Right cardiac atrium (tissue), 5 donors: Measurements from ENCODE around the gene PTPN23. TPM values are rescaled to one million over a fixed set of nuclear protein-coding genes. Genes with fewer than 3 reads are reported as not detected.
A peak's percentile ranks its signal among the peaks of the same experiment; 100 is the strongest.

Experiments
- ATAC-seq, 2 donors: fragments of 200-7000 bp; cut with Tn5 transposase; one replicate each; pipeline versions ENCODE4 v1.8.0 to v1.9.1; 2020; ENCODE audit warnings: moderate library complexity in 2 of 2, mild to moderate bottlenecking in 1 of 2
- DNase-seq, 3 donors: peaks; one replicate each; pipeline ENCODE4 v3.0.0-alpha.2; 2020
- H3K27ac ChIP-seq: one replicate; pipeline ENCODE4 v1.5.1; 2013; ENCODE audit warnings: mild to moderate bottlenecking, low read length, control low read depth, moderate library complexity
- H3K27me3 ChIP-seq: one replicate; pipeline ENCODE4 v1.6.1; 2013; ENCODE audit not compliant: control insufficient read depth, insufficient read depth
- H3K4me1 ChIP-seq: one replicate; pipeline ENCODE4 v1.6.1; 2013; ENCODE audit warnings: low read length; ENCODE audit not compliant: control insufficient read depth, insufficient read depth
- H3K4me3 ChIP-seq: one replicate; pipeline ENCODE4 v1.5.1; 2013; ENCODE audit warnings: low read length, control low read depth
- H3K9me3 ChIP-seq: one replicate; pipeline ENCODE4 v1.6.1; 2013; ENCODE audit warnings: low read length; ENCODE audit not compliant: control insufficient read depth
- WGBS: extraction: QIAGEN DNeasy Blood & Tissue Kit; methylation state at CpG from one replicate; pipeline ENCODE4 v1.1.7; 2013; 5-methylcytosine and 5-hydroxymethylcytosine counted together
- intact Hi-C, 4 donors: fragments of 100-400 bp; cut with DNase I; formaldehyde crosslinking; loops; one replicate each; pipeline versions ENCODE4 v1.11.0 to v1.14.0; 2022 to 2023
- polyA plus RNA-seq: library from polyadenylated mRNA; stranded (reverse); fragments of 200-250 nt; gene quantifications from one replicate; pipeline ENCODE4 v1.2.3, GENCODE V29; 2013
- total RNA-seq, 4 donors: library from RNA; stranded (reverse); fragmentation: NEBNext Ultra II Directional; extraction: Animal tissue kit (Norgen Biotek cat#: 25700); gene quantifications; one replicate each; pipeline ENCODE4 v1.2.1, GENCODE V29; 2021
- donor health status: healthy with polysubstance abuse.
- donor health status: DM: no; HTN: yes; CAD: no.
- donor health status: DM: no; HTN: no; CAD: no.
- donor health status: DM: no; HTN: yes; CAD: no; lungs with severe emphysema.
- donor health status: DM: yes; HTN: yes; CAD: no.

PTPN23 gene
- total and polyA plus RNA-seq, 5 donors, result 14.1 to 23.0 (median 17.9) TPM

DNA sequence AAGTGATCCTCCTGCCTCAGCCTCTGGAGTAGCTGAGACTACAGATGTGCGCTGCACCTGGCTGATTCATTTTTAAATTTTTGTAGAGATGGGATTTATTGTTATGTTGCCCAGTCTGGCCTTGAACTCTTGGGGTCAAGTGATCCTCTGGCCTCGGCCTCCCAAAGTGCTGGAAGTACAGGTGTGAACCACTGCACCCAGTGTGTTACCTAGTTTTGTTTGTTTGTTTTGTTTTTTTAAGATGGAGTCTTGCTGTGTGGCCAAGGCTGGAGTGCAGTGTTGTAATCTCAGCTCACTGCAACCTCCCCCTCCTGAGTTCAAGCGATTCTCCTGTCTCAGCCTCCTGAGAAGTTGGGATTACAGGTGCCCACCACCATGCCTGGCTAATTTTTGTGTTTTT, 12.1 kb downstream of the PTPN23 start:
- no peak overlapping the region for H3K4me3 ChIP-seq
- no peaks in the 10 kb centered on the region for H3K27me3 ChIP-seq
- ATAC-seq (no peak), DNase-seq (no peak)
- peaks cover 18% of the 10 kb centered on the region for H3K4me1 ChIP-seq
- no peak overlapping the region for H3K27ac ChIP-seq
- H3K9me3 ChIP-seq, result no peaks in the 10 kb centered on the region
- 97% methylated on average over 3 of the region's 3 CpGs for WGBS
- intact Hi-C loops, result no loop called here

DNA sequence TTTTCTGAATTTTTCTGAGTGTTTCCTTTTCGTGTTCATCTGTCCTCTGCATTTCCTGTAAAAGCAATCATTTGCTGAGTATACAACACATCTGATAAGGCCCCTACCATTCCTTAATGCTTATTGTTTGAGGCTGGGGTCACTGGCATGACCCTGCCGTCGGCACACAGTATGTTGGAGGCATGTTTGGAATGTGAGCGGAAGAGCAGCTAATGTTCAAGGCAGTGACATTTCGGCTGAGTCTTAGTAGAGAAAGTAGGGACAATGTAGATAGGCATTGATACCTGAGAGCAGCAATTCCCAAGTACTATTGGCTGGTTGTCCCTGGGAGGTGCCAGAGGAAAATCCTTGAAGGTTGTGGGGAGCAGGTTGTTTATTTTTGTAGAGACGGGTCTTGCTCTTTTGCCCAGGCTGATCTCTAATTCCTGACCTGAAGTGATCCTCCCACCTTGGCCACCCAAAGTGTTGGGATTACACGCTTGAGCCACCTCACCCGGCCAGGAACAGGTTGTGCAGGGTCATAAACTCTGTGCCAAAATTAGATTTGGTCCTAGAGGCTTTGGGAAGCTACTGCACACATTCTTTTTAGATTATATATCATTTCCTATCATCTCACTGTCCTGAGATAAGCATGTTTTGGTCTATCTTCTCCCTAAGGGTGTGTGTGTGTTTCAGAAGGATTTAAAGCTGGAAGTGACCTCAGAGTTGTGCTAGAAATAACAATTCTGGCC, 13.5 kb downstream of the PTPN23 start:
- 40% methylated on average over 8 of the region's 8 CpGs for WGBS
- no peaks in the 10 kb centered on the region for H3K9me3 ChIP-seq
- peaks cover 18% of the 10 kb centered on the region for H3K4me1 ChIP-seq
- no peaks in the 10 kb centered on the region for H3K27me3 ChIP-seq
- DNase-seq, result no peak
- H3K27ac ChIP-seq, result peak overlapping the region; percentile 81
- ATAC-seq, result peak; percentile 29 to 39
- H3K4me3 ChIP-seq, result no peak overlapping the region
- intact Hi-C loops, result no loop called here

GRCh38 chr3:47394881-47395280, 14.1 kb downstream of the PTPN23 start:
- intact Hi-C loops, result no loop called here
- H3K4me3 ChIP-seq, result no peak overlapping the region
- 34% methylated on average over 3 of the region's 3 CpGs for WGBS
- H3K27ac ChIP-seq, result peak overlapping the region; percentile 75
- H3K4me1 ChIP-seq, result peaks cover 18% of the 10 kb centered on the region
- H3K9me3 ChIP-seq, result no peaks in the 10 kb centered on the region
- ATAC-seq, result peak; percentile 15 to 38
- no peaks in the 10 kb centered on the region for H3K27me3 ChIP-seq
- DNase-seq, result no peak

DNA sequence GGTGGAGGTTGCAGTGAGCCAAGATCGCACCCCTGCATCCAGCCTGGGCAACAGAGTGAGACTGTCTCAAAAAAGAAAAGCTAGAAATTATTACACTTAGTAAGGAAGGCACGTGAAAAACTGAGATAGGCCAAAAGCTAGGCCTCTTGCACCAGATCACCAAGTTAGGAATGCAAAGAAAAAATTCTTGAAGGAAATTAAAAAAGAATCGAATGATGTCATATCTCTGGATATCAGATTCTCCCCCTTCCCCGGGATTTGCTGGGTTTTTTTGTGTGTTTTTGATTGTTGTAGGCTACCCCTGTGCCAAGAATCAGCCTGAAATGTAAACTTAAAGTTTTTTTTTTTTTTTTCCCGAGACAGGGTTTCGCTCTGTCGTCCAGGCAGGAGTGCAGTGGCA, 17.4 kb downstream of the PTPN23 start:
- Histone ChIP-seq H3K27ac (no peak overlapping the region), H3K27me3 (no peaks in the 10 kb centered on the region), H3K4me1 (peaks cover 16% of the 10 kb centered on the region), H3K9me3 (no peaks in the 10 kb centered on the region), H3K4me3 (no peak overlapping the region)
- DNase-seq (no peak), ATAC-seq (no peak)
- WGBS, result 73% methylated on average over 7 of the region's 7 CpGs
- intact Hi-C loops, result no loop called here

GRCh38 chr3:47399016-47399415, 18.2 kb downstream of the PTPN23 start:
- no peak for ATAC-seq
- 93% methylated on average over 1 of the region's 1 CpG for WGBS
- no peak overlapping the region for H3K27ac ChIP-seq
- no peak for DNase-seq
- H3K4me1 ChIP-seq, result peaks cover 14% of the 10 kb centered on the region
- no peaks in the 10 kb centered on the region for H3K9me3 ChIP-seq
- intact Hi-C loops, result no loop called here
- no peaks in the 10 kb centered on the region for H3K27me3 ChIP-seq
- H3K4me3 ChIP-seq, result no peak overlapping the region

DNA sequence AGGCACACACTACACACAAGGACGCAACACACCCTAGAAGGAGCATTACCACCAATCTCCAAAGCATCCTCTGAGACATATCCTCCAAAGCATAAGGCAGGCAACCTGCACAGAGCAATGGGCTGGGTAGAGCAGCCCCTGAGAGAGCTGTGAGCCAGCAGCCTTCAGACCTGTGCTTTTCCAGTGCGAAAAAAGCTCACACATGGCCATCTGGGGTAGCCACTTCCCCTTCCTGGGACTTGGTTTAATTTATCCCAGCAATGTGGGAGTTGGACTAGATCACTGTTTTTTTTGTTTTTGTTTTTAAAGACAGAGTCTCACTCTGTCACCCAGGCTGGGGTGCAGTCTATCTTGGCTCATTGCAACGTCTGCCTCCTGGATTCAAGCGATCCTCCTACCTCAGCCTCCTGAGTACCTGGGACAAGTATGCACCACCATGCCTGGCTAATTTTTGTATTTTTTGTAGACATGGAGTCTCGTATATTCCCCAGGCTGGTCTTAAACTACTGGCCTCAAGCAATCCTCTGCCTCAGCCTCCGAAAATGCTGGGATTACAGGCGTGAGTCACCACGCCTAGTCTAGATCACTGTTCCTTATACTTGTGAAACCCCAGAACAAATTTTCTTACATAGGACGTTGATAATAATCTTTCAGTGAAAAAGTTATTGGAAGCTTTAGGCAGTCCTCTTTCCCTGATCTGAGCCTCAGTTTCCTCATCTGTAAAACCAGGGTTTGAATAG, 18.9 kb downstream of the PTPN23 start:
- no peak overlapping the region for H3K27ac ChIP-seq
- WGBS, result 88% methylated on average over 9 of the region's 9 CpGs
- no peaks in the 10 kb centered on the region for H3K27me3 ChIP-seq
- intact Hi-C loops, result no loop called here
- no peaks in the 10 kb centered on the region for H3K9me3 ChIP-seq
- ATAC-seq (no peak), DNase-seq (no peak)
- H3K4me1 ChIP-seq, result peaks cover 9% of the 10 kb centered on the region
- H3K4me3 ChIP-seq, result no peak overlapping the region

DNA sequence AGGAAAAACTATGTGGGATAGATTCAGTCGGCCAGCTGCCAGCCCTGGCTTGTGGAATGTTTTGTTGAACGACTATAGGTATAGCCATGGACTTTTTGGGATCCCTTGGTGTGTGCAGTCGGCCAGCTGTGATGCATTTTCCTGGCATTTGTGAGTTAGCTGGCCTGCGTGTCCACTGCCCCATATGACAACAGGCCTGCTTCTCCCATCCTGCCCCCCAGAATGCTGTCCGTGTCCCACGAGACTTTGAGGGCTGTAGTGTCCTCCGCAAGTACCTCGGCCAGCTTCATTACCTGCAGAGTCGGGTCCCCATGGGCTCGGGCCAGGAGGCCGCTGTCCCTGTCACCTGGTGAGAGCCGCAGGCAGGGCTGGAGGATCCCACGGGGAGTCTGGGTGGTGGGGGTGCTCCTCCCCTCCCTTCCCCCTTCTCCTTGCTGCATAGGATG, 23.6 kb downstream of the PTPN23 start:
- 79% methylated on average over 13 of the region's 13 CpGs for WGBS
- peaks cover 4% of the 10 kb centered on the region for H3K4me1 ChIP-seq
- peak in 2 of 3 donors; percentile 63 to 68 for DNase-seq
- H3K9me3 ChIP-seq, result no peaks in the 10 kb centered on the region
- H3K27me3 ChIP-seq, result no peaks in the 10 kb centered on the region
- intact Hi-C loops, result no loop called here
- H3K27ac ChIP-seq, result peak overlapping the region; percentile 55
- peak in 1 of 2 donors; percentile 2 for ATAC-seq
- no peak overlapping the region for H3K4me3 ChIP-seq

DNA sequence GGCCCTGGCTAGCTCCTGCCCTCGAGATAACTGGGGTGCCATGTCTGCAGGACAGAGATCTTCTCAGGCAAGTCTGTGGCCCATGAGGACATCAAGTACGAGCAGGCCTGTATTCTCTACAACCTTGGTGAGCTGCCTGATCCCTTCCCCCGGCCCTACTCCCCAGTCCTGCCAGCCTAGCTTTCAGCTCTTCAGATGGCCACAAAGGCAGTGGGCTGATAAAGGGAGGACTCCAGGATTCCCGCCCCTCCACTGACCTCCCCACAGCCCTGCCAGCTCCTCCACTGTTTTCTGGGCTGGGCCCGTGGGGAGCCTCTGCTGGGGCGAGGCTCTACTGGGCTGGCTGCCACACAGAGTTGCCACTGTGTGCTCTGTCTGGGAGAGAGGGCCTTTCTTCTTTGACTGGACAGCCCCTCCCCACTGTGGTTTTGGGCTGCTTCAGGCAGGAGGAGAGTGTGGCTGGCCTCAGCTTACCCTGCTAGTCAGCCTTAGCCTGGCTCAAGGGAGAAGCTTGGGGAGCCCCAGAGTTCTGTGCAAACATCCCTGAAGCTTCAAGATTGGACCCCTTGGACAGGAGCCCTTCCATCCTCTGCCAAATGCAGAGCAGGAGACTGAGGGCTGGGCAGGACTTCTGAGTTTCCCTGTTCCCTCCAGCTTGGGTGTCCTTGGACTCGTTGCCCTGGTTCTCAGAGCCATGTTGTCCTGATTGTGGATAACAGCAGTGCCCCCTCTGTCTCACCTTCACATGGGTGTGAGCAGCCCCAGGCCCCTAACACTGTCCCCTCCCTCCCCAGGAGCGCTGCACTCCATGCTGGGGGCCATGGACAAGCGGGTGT, 24.4 kb downstream of the PTPN23 start:
- H3K27me3 ChIP-seq, result no peaks in the 10 kb centered on the region
- WGBS, result 50% methylated on average over 9 of the region's 9 CpGs
- H3K4me1 ChIP-seq, result peaks cover 4% of the 10 kb centered on the region
- no peaks in the 10 kb centered on the region for H3K9me3 ChIP-seq
- peak; percentile 73 to 84 for ATAC-seq
- DNase-seq, result peak; percentile 75 to 93 (median 90)
- peak overlapping the region; percentile 55 for H3K27ac ChIP-seq
- intact Hi-C loops, result no loop called here
- H3K4me3 ChIP-seq, result no peak overlapping the region

GRCh38 chr3:47405820-47406761, 25.3 kb downstream of the PTPN23 start:
- WGBS, result 88% methylated on average over 31 of the region's 31 CpGs
- H3K4me3 ChIP-seq, result no peak overlapping the region
- intact Hi-C loops, result no loop called here
- ATAC-seq, result no peak
- H3K27me3 ChIP-seq, result no peaks in the 10 kb centered on the region
- H3K4me1 ChIP-seq, result peaks cover 4% of the 10 kb centered on the region
- DNase-seq, result no peak
- no peak overlapping the region for H3K27ac ChIP-seq
- no peaks in the 10 kb centered on the region for H3K9me3 ChIP-seq

- Histone ChIP-seq H3K4me1 (peaks cover 4% of the 10 kb centered on the region), H3K4me3 (no peak overlapping the region), H3K27ac (no peak overlapping the region), H3K27me3 (no peaks in the 10 kb centered on the region), H3K9me3 (no peaks in the 10 kb centered on the region)
- 84% methylated on average over 9 of the region's 9 CpGs for WGBS
- intact Hi-C loops, result no loop called here
- ATAC-seq (no peak), DNase-seq (no peak)
Observed at GRCh38 chr3:47406762-47407149, 25.9 kb downstream of the PTPN23 start.
